HepG2 (cell line): ENCODE results near the gene KLHL33. TPM values are rescaled to one million over a fixed set of nuclear protein-coding genes. Genes with fewer than 3 reads are reported as not detected.
A peak's percentile ranks its signal among the peaks of the same experiment; 100 is the strongest.

ENCODE experiments used
- CBX1 ChIP-seq: IDR thresholded peaks from one replicate; pipeline ENCODE4 v1.6.1; 2016; ENCODE audit warnings: antibody characterized with exemption, low read depth
- HNRNPUL1 ChIP-seq: fragments of 200-400 bp; formaldehyde crosslinking; IDR thresholded peaks from 2 replicates; pipeline ENCODE4 v1.6.1; 2017; ENCODE audit warnings: low read depth, mild to moderate bottlenecking, low read length, moderate library complexity
- HOXA3 ChIP-seq: sonication (generic); formaldehyde crosslinking; IDR thresholded peaks from 2 replicates; pipeline ENCODE4 v1.5.0; 2020; ENCODE audit warnings: missing genetic modification reagents
- JUN ChIP-seq: sonication (generic); formaldehyde crosslinking; IDR thresholded peaks from 2 replicates; pipeline ENCODE4 v1.4.0; 2020; ENCODE audit warnings: mild to moderate bottlenecking, missing genetic modification reagents
- MAFK ChIP-seq, 2 experiments: IDR thresholded peaks in 1 of 2; conservative IDR thresholded peaks in 1 of 2; 2 replicates each; pipeline ENCODE4 v1.6.1; 2011; ENCODE audit warnings: improper control_type of control experiment in 2 of 2, low read length in 2 of 2
- NBN ChIP-seq: fragments of 450-650 bp; conservative IDR thresholded peaks from 2 replicates; pipeline ENCODE4 v1.6.1; 2017
- PRPF4 ChIP-seq: fragments of 200-400 bp; formaldehyde crosslinking; IDR thresholded peaks from 2 replicates; pipeline ENCODE4 v1.6.1; 2016; ENCODE audit warnings: low read length, low read depth; ENCODE audit not compliant: poor library complexity, severe bottlenecking
- SAP130 ChIP-seq: IDR thresholded peaks from 2 replicates; pipeline ENCODE4 v1.6.1; 2016; ENCODE audit warnings: low read depth
- TEAD3 ChIP-seq: optimal IDR thresholded peaks from 2 replicates; pipeline ENCODE3; 2016; ENCODE audit warnings: borderline replicate concordance
- U2AF2 ChIP-seq: fragments of 200-400 bp; formaldehyde crosslinking; IDR thresholded peaks from 2 replicates; pipeline ENCODE4 v1.6.1; 2017; ENCODE audit warnings: low read depth, mild to moderate bottlenecking, low read length
- YY1 ChIP-seq: IDR thresholded peaks from 2 replicates; pipeline ENCODE4 v1.6.1; 2011; ENCODE audit warnings: low read length, low read depth, moderate library complexity, mild to moderate bottlenecking; ENCODE audit not compliant: insufficient read depth, insufficient replicate concordance
- ZBTB21 ChIP-seq: sonication (generic); formaldehyde crosslinking; IDR thresholded peaks from 2 replicates; pipeline ENCODE4 v1.4.0; 2020; ENCODE audit warnings: missing genetic modification reagents
- ZNF260 ChIP-seq: sonication (generic); formaldehyde crosslinking; IDR thresholded peaks from 2 replicates; pipeline ENCODE4 v1.4.0; 2020; ENCODE audit warnings: missing genetic modification reagents, low read depth, mild to moderate bottlenecking, borderline replicate concordance
- ZNF543 ChIP-seq: sonication (generic); formaldehyde crosslinking; IDR thresholded peaks from 2 replicates; pipeline ENCODE4 v1.4.0; 2020; ENCODE audit warnings: mild to moderate bottlenecking, missing genetic modification reagents
- ZNF563 ChIP-seq: sonication (generic); formaldehyde crosslinking; IDR thresholded peaks from 2 replicates; pipeline ENCODE4 v1.8.0; 2022; ENCODE audit warnings: mild to moderate bottlenecking, moderate library complexity, missing genetic modification reagents
- polyA plus RNA-seq, 8 experiments: library from polyadenylated mRNA; depleted of rRNA in 3 of 8; stranded (reverse) in 7 of 8; unstranded in 1 of 8; fragments of >200 nt; fragmentation: Illumina TruSeq in 4 of 8; extraction: Trizol in 4 of 8; gene quantifications; 2 replicates each; pipeline versions ENCODE4 v1.2.1 to v1.2.3, GENCODE V29; 2011 to 2016; ENCODE audit warnings: low read depth in 4 of 8, missing spikeins in 1 of 8, mixed read lengths in 1 of 8; ENCODE audit not compliant: insufficient read depth in 1 of 8
- total RNA-seq, 5 experiments: library from RNA; depleted of rRNA; stranded (reverse); fragments of >200 nt; fragmentation: Illumina TruSeq; extraction: Trizol; gene quantifications; 2 replicates each; pipeline ENCODE4 v1.2.3, GENCODE V29; 2016; ENCODE audit warnings: low read depth in 1 of 5
- TF ChIP-seq, protein P1 (sequence below): sonication (generic); formaldehyde crosslinking; IDR thresholded peaks from 2 replicates; pipeline ENCODE4 v1.5.0; 2020; ENCODE audit warnings: missing genetic modification reagents
- TF ChIP-seq, protein P2 (sequence below): sonication (generic); formaldehyde crosslinking; IDR thresholded peaks from 2 replicates; pipeline ENCODE4 v1.4.0; 2020; ENCODE audit warnings: missing genetic modification reagents
- TF ChIP-seq, protein P3 (sequence below): sonication (generic); formaldehyde crosslinking; IDR thresholded peaks from 2 replicates; pipeline ENCODE4 v1.9.0; 2021; ENCODE audit warnings: mild to moderate bottlenecking, missing genetic modification reagents
- TF ChIP-seq, protein P4 (sequence below): sonication (generic); formaldehyde crosslinking; IDR thresholded peaks from 2 replicates; pipeline ENCODE4 v1.4.0; 2020; ENCODE audit warnings: missing genetic modification reagents, borderline replicate concordance

The KLHL33 gene
- total and polyA plus RNA-seq, 2 of the 13 experiments (the other 11 are each of a cell fraction or from before 2014, with no cell fraction given): not detected

DNA sequence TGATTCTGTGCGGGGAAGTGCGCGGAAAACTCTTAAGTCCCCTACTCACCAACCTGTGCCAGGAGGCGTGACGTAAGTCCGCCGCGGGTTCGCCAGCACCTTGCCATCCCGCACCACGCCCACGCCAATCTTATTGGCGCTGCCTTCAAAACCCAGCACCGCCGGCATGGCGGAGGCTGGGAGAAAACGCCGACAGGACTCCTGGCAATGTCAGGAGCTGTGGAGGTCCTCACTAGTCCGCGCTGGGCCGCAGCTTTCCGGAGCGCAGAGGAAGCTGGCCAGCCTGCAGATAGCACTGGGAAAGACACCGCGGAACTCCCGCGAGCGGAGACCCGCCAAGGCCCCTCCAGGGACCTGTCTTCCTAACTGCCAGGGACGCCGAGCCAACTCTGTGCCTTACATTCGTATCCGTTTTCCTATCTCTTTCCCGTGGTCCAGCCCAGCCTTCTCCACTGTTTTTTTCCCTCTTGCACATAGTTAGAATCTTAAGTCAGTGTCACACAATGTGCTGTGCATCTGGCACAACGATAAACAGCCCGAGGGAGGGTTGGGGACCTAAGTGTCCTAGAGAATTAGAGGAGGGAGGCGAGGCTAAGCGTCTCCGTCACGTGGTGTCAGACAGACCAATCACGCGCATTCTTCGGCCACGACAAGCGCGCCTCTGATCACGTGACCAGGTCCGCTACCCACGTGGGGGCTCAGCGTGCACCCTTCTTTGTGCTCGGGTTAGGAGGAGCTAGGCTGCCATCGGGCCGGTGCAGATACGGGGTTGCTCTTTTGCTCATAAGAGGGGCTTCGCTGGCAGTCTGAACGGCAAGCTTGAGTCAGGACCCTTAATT lies 18.8 kb upstream of the KLHL33 start, which contains the start of the genes APEX1 and OSGEP (continued):
- TF ChIP-seq, protein P1, sequence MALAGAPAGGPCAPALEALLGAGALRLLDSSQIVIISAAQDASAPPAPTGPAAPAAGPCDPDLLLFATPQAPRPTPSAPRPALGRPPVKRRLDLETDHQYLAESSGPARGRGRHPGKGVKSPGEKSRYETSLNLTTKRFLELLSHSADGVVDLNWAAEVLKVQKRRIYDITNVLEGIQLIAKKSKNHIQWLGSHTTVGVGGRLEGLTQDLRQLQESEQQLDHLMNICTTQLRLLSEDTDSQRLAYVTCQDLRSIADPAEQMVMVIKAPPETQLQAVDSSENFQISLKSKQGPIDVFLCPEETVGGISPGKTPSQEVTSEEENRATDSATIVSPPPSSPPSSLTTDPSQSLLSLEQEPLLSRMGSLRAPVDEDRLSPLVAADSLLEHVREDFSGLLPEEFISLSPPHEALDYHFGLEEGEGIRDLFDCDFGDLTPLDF (CRISPR knock-in tag): peak; percentile 43
- peak; percentile 93 for TF ChIP-seq ZNF543
- peak; percentile 78; the same call in 1 of the 2 replicates for TF ChIP-seq ZBTB21
- peak; percentile 81 for TF ChIP-seq YY1
- TF ChIP-seq PRPF4: no peak
- TF ChIP-seq, protein P2, sequence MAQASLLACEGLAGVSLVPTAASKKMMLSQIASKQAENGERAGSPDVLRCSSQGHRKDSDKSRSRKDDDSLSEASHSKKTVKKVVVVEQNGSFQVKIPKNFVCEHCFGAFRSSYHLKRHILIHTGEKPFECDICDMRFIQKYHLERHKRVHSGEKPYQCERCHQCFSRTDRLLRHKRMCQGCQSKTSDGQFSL (CRISPR knock-in tag): no peak; the same call in 1 of the 2 replicates
- TF ChIP-seq ZNF563 (CRISPR knock-in tag): peak; percentile 93
- TF ChIP-seq CBX1: peak; percentile 96
- no peak for TF ChIP-seq NBN
- TF ChIP-seq ZNF260: no peak
- TF ChIP-seq HOXA3 (CRISPR knock-in tag): peak; percentile 75
- TF ChIP-seq, protein P3, sequence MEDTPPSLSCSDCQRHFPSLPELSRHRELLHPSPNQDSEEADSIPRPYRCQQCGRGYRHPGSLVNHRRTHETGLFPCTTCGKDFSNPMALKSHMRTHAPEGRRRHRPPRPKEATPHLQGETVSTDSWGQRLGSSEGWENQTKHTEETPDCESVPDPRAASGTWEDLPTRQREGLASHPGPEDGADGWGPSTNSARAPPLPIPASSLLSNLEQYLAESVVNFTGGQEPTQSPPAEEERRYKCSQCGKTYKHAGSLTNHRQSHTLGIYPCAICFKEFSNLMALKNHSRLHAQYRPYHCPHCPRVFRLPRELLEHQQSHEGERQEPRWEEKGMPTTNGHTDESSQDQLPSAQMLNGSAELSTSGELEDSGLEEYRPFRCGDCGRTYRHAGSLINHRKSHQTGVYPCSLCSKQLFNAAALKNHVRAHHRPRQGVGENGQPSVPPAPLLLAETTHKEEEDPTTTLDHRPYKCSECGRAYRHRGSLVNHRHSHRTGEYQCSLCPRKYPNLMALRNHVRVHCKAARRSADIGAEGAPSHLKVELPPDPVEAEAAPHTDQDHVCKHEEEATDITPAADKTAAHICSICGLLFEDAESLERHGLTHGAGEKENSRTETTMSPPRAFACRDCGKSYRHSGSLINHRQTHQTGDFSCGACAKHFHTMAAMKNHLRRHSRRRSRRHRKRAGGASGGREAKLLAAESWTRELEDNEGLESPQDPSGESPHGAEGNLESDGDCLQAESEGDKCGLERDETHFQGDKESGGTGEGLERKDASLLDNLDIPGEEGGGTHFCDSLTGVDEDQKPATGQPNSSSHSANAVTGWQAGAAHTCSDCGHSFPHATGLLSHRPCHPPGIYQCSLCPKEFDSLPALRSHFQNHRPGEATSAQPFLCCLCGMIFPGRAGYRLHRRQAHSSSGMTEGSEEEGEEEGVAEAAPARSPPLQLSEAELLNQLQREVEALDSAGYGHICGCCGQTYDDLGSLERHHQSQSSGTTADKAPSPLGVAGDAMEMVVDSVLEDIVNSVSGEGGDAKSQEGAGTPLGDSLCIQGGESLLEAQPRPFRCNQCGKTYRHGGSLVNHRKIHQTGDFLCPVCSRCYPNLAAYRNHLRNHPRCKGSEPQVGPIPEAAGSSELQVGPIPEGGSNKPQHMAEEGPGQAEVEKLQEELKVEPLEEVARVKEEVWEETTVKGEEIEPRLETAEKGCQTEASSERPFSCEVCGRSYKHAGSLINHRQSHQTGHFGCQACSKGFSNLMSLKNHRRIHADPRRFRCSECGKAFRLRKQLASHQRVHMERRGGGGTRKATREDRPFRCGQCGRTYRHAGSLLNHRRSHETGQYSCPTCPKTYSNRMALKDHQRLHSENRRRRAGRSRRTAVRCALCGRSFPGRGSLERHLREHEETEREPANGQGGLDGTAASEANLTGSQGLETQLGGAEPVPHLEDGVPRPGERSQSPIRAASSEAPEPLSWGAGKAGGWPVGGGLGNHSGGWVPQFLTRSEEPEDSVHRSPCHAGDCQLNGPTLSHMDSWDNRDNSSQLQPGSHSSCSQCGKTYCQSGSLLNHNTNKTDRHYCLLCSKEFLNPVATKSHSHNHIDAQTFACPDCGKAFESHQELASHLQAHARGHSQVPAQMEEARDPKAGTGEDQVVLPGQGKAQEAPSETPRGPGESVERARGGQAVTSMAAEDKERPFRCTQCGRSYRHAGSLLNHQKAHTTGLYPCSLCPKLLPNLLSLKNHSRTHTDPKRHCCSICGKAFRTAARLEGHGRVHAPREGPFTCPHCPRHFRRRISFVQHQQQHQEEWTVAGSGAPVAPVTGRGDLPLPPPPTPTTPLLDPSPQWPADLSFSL (CRISPR knock-in tag): peak; percentile 30; the same call in 1 of the 2 replicates
- TF ChIP-seq, protein P4, sequence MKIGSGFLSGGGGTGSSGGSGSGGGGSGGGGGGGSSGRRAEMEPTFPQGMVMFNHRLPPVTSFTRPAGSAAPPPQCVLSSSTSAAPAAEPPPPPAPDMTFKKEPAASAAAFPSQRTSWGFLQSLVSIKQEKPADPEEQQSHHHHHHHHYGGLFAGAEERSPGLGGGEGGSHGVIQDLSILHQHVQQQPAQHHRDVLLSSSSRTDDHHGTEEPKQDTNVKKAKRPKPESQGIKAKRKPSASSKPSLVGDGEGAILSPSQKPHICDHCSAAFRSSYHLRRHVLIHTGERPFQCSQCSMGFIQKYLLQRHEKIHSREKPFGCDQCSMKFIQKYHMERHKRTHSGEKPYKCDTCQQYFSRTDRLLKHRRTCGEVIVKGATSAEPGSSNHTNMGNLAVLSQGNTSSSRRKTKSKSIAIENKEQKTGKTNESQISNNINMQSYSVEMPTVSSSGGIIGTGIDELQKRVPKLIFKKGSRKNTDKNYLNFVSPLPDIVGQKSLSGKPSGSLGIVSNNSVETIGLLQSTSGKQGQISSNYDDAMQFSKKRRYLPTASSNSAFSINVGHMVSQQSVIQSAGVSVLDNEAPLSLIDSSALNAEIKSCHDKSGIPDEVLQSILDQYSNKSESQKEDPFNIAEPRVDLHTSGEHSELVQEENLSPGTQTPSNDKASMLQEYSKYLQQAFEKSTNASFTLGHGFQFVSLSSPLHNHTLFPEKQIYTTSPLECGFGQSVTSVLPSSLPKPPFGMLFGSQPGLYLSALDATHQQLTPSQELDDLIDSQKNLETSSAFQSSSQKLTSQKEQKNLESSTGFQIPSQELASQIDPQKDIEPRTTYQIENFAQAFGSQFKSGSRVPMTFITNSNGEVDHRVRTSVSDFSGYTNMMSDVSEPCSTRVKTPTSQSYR: peak; percentile 58; the same call in 1 of the 2 replicates
- no peak; the same call in 1 of the 2 replicates for TF ChIP-seq JUN (CRISPR knock-in tag)
- no peak; the same call in 1 of the 2 replicates for TF ChIP-seq U2AF2
- no peak for TF ChIP-seq HNRNPUL1
- no peak for TF ChIP-seq MAFK (conservative IDR thresholded peaks at IDR 0.05 in 1 of 2, IDR thresholded peaks at IDR 0.05 in 1 of 2; ENCODE audit: low read length in 2 of 2)
- peak; percentile 99 for TF ChIP-seq SAP130 (CRISPR knock-in tag)
- TF ChIP-seq TEAD3 (CRISPR knock-in tag): peak; percentile 35
